Panc1 (cell line): ENCODE measurements around the gene TMA7B. TPM values are rescaled to one million over a fixed set of nuclear protein-coding genes. Genes with fewer than 3 reads are reported as not detected.

Experiments used
- ATAC-seq: fragments of 200-7000 bp; cut with Tn5 transposase; 2 replicates; pipeline ENCODE4 v1.9.1; 2020; ENCODE audit warnings: mild to moderate bottlenecking, moderate library complexity
- BruUV-seq: library from RNA; stranded (reverse); fragments of 400-500 nt; replicated peaks from 2 replicates; lab custom pipeline; 2021; lab: Mats Ljungman, UMichigan
- CTCF ChIA-PET: fragments of 300-600 bp; sonication (Branson Sonifier 250); formaldehyde crosslinking; loops from one replicate; lab custom pipeline; 2022; ENCODE audit warnings: antibody characterized with exemption; lab: Charles Lee
- POLR2A ChIA-PET: fragments of 300-600 bp; sonication (Branson Sonifier 250); formaldehyde crosslinking; loops from one replicate; lab custom pipeline; 2022; ENCODE audit warnings: antibody characterized with exemption; lab: Charles Lee
- DNase-seq: peaks from one replicate; pipeline ENCODE4 v3.0.0-alpha.2; 2010; ENCODE audit warnings: low read depth, low spot score
- H3K27ac ChIP-seq: 2 replicates; pipeline ENCODE4 v1.5.1; 2011; ENCODE audit warnings: mild to moderate bottlenecking, low read length, inconsistent platforms
- H3K27me3 ChIP-seq: fragments of 200-500 bp; sonication (Bioruptor generic); 2 replicates; pipeline ENCODE4 v1.6.0; 2014; ENCODE audit warnings: low read length, inconsistent platforms; ENCODE audit not compliant: control insufficient read depth, insufficient read depth
- H3K36me3 ChIP-seq: fragments of 200-500 bp; sonication (Bioruptor generic); 2 replicates; pipeline ENCODE4 v1.5.1; 2014; ENCODE audit warnings: inconsistent platforms, mild to moderate bottlenecking, low read length, moderate library complexity; ENCODE audit not compliant: control insufficient read depth, insufficient read depth
- H3K4me1 ChIP-seq: 2 replicates; pipeline ENCODE4 v1.5.1; 2011; ENCODE audit warnings: inconsistent platforms, mild to moderate bottlenecking, low read length, moderate library complexity; ENCODE audit not compliant: control insufficient read depth, insufficient read depth
- H3K4me3 ChIP-seq, 2 experiments: 2 replicates each; pipeline ENCODE4 v1.5.1; 2011 to 2012; ENCODE audit warnings: low read depth in 2 of 2, low read length in 2 of 2, mild to moderate bottlenecking in 2 of 2, inconsistent platforms in 1 of 2, moderate library complexity in 1 of 2
- H3K9me3 ChIP-seq: fragments of 200-500 bp; sonication (Bioruptor generic); 2 replicates; pipeline ENCODE4 v1.5.1; 2014; ENCODE audit warnings: low read depth, mild to moderate bottlenecking, inconsistent platforms, low read length, moderate library complexity; ENCODE audit not compliant: control insufficient read depth, insufficient read depth
- POLR2AphosphoS5 ChIP-seq: IDR thresholded peaks from 2 replicates; pipeline ENCODE4 v1.6.1; 2012; ENCODE audit warnings: mild to moderate bottlenecking, low read depth, low read length, moderate library complexity
- SIN3A ChIP-seq: IDR thresholded peaks from 2 replicates; pipeline ENCODE4 v1.6.1; 2012; ENCODE audit warnings: low read depth, mild to moderate bottlenecking, low read length, moderate library complexity, borderline replicate concordance; ENCODE audit not compliant: insufficient read depth
- TCF7L2 ChIP-seq: IDR thresholded peaks from 2 replicates; pipeline ENCODE4 v1.6.1; 2011; ENCODE audit warnings: mild to moderate bottlenecking, low read depth, low read length, inconsistent platforms
- in situ Hi-C: cut with HindIII; loops from 2 replicates; pipeline ENCODE4 v1.10.0; 2016; ENCODE audit warnings: low sequenced_read_pairs, low pct_unique_long_range_greater_than_20kb
- intact Hi-C: fragments of 100-400 bp; cut with micrococcal nuclease; formaldehyde crosslinking; loops from one replicate; pipeline ENCODE4 v1.10.0; 2022; ENCODE audit not compliant: unreplicated experiment
- total RNA-seq: library from RNA; stranded (reverse); gene quantifications from one replicate; pipeline ENCODE4 v1.2.1, GENCODE V29; 2021; ENCODE audit not compliant: unreplicated experiment
- TF ChIP-seq, protein P1 (sequence below): fragments of 450-650 bp; IDR thresholded peaks from 2 replicates; pipeline ENCODE4 v1.5.1; 2017; ENCODE audit warnings: mild to moderate bottlenecking
- TF ChIP-seq, protein P2 (sequence below), 2 experiments: IDR thresholded peaks; 2 replicates each; pipeline ENCODE4 v1.6.1; 2011 to 2012; ENCODE audit warnings: low read depth in 2 of 2, control low read depth in 1 of 2, low read length in 1 of 2, mild to moderate bottlenecking in 1 of 2, moderate library complexity in 1 of 2; ENCODE audit not compliant: insufficient read depth in 1 of 2

TMA7B gene
- total RNA-seq, 1 experiment from 2014 or later: not detected

DNA sequence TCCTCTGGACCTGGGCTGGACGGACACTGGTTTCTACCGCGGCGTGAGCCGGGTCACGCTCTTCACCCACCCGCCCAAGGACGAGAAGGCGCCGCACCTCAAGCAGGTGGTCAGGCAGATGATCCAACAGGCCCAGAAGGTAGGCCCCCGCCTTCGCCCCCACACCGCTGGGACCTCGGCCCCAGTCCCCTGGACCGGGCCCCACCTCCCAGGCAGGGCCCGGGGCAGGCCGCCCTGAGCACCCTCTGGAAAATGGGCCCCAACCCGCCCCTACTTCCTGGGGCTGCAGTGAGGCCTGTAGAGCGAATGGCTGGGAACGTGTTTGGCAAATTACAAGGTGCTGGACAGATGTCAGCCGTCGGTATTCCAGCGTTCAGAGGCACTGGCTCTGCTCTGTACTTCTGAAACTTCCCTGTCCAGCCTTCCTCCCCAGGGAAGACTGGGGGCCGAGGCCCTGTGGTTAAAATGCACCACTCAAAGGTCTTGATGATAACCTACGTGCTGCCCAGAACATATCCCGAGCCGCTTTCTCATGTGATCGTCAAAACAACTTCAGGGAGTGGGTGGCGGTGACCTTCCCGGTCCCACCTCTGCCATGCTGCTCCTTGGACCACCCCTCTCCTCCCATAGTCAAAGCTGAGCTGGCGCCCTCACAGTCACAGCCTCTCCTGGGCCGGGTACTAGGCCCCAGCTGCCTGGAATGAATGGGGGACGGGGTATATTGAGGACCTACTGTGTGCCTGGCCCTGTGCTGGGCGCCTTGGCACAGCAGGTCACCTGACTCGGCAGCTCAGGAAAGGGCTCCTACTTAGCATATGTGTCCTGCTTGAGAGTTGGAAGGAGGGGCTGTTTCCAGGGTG lies 35.4 kb downstream of the TMA7B start:
- no peaks in the 10 kb centered on the region for H3K27me3 ChIP-seq
- DNase-seq: no peak
- BruUV-seq: no TSS peak
- ChIA-PET POLR2A (no interaction called here), CTCF (no interaction called here)
- intact Hi-C loops: no loop called here
- H3K4me3 ChIP-seq: no peak overlapping the region
- TF ChIP-seq TCF7L2 (no peak), POLR2AphosphoS5 (no peak), SIN3A (no peak)
- TF ChIP-seq, protein P1, sequence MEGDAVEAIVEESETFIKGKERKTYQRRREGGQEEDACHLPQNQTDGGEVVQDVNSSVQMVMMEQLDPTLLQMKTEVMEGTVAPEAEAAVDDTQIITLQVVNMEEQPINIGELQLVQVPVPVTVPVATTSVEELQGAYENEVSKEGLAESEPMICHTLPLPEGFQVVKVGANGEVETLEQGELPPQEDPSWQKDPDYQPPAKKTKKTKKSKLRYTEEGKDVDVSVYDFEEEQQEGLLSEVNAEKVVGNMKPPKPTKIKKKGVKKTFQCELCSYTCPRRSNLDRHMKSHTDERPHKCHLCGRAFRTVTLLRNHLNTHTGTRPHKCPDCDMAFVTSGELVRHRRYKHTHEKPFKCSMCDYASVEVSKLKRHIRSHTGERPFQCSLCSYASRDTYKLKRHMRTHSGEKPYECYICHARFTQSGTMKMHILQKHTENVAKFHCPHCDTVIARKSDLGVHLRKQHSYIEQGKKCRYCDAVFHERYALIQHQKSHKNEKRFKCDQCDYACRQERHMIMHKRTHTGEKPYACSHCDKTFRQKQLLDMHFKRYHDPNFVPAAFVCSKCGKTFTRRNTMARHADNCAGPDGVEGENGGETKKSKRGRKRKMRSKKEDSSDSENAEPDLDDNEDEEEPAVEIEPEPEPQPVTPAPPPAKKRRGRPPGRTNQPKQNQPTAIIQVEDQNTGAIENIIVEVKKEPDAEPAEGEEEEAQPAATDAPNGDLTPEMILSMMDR: no peak
- TF ChIP-seq, protein P2, sequence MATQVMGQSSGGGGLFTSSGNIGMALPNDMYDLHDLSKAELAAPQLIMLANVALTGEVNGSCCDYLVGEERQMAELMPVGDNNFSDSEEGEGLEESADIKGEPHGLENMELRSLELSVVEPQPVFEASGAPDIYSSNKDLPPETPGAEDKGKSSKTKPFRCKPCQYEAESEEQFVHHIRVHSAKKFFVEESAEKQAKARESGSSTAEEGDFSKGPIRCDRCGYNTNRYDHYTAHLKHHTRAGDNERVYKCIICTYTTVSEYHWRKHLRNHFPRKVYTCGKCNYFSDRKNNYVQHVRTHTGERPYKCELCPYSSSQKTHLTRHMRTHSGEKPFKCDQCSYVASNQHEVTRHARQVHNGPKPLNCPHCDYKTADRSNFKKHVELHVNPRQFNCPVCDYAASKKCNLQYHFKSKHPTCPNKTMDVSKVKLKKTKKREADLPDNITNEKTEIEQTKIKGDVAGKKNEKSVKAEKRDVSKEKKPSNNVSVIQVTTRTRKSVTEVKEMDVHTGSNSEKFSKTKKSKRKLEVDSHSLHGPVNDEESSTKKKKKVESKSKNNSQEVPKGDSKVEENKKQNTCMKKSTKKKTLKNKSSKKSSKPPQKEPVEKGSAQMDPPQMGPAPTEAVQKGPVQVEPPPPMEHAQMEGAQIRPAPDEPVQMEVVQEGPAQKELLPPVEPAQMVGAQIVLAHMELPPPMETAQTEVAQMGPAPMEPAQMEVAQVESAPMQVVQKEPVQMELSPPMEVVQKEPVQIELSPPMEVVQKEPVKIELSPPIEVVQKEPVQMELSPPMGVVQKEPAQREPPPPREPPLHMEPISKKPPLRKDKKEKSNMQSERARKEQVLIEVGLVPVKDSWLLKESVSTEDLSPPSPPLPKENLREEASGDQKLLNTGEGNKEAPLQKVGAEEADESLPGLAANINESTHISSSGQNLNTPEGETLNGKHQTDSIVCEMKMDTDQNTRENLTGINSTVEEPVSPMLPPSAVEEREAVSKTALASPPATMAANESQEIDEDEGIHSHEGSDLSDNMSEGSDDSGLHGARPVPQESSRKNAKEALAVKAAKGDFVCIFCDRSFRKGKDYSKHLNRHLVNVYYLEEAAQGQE (IDR thresholded peaks at IDR 0.05; ENCODE audit: insufficient read depth in 1 of 2, low read depth in 2 of 2, low read length in 1 of 2): no peak
- no peaks in the 10 kb centered on the region; the same call in 1 of the 2 replicates for H3K36me3 ChIP-seq
- H3K27ac ChIP-seq: no peak overlapping the region
- H3K4me1 ChIP-seq: no peaks in the 10 kb centered on the region; the same call in 1 of the 2 replicates
- in situ Hi-C loops: no loop called here
- no peaks in the 10 kb centered on the region for H3K9me3 ChIP-seq
- no peak for ATAC-seq

DNA sequence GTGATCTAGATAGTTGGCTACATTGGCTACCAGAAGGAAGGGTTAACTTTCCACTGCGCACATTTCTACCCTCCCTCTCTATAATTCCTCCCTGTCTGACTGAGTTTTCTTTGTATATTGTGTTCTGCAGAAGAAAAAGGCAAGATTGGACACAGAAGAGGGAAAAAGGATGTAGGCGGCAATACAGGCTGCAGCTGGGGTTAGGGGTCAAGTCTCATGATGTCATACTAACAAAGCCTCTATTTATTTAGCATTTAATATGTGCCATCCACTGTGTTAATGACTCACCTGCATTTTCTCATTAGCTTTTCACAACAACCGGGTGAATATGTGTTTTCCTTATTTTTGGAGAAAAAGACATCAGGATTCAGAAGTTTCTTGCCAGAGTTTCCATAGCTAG lies 36.5 kb downstream of the TMA7B start:
- intact Hi-C loops (no loop called here), in situ Hi-C loops (no loop called here)
- H3K4me3 ChIP-seq: no peak overlapping the region
- ChIA-PET CTCF (no interaction called here), POLR2A (no interaction called here)
- no peaks in the 10 kb centered on the region; the same call in 1 of the 2 replicates for H3K36me3 ChIP-seq
- no TSS peak for BruUV-seq
- TF ChIP-seq, protein P1: no peak
- TF ChIP-seq TCF7L2 (no peak), SIN3A (no peak), POLR2AphosphoS5 (no peak)
- TF ChIP-seq, protein P2 (IDR thresholded peaks at IDR 0.05; ENCODE audit: insufficient read depth in 1 of 2, low read depth in 2 of 2, low read length in 1 of 2): no peak
- no peaks in the 10 kb centered on the region; the same call in 1 of the 2 replicates for H3K4me1 ChIP-seq
- ATAC-seq: no peak
- no peak for DNase-seq
- H3K27ac ChIP-seq: no peak overlapping the region
- no peaks in the 10 kb centered on the region for H3K9me3 ChIP-seq
- no peaks in the 10 kb centered on the region for H3K27me3 ChIP-seq
